ENCODE measurements around the gene OCIAD1. TPM values are rescaled to one million over a fixed set of nuclear protein-coding genes. Genes with fewer than 3 reads are reported as not detected.

The OCIAD1 gene
- total and polyA plus RNA-seq, 10 of the 15 experiments (the other 5 are each of a cell fraction or from before 2014, with no cell fraction given), result 89.1 to 196 (median 136) TPM

- CTCF ChIA-PET, result no interaction called here
- intact Hi-C loops (cut with micrococcal nuclease; ENCODE audit: unreplicated experiment) (no loop called here), in situ Hi-C loops (cut with MboI) (no loop called here)
- H3K9me3 ChIP-seq (replicated peaks; ENCODE audit: control insufficient read depth, insufficient read depth, low read length), result no peaks in the 10 kb centered on the region
- H3K27me3 ChIP-seq (replicated peaks in 1 of 2; ENCODE audit: control insufficient read depth in 2 of 2, insufficient read depth in 2 of 2, low read length in 1 of 2), result no peaks in the 10 kb centered on the region
- H3K4me3 ChIP-seq, result no peak overlapping the region
- no peak for DNase-seq (ENCODE audit: low read depth, low spot score)
- no peak overlapping the region for H3K4me2 ChIP-seq (ENCODE audit: control insufficient read depth, insufficient read depth)
- no peak for FAIRE-seq
- no peak overlapping the region for H3K27ac ChIP-seq (ENCODE audit: control insufficient read depth, insufficient read depth)
- 100% methylated on average over 3 of the region's 3 CpGs for whole genome bisulfite sequencing (ENCODE audit: insufficient coverage, insufficient replicate concordance, low lambda C conversion rate, missing lambda C conversion rate)
- H3K36me3 ChIP-seq (ENCODE audit: control insufficient read depth in 2 of 2, insufficient read depth in 2 of 2, low read length in 1 of 2), result peaks cover 2 to 4% of the 10 kb centered on the region in 2 experiments; a peak in 3 of 4 replicates
- H3K9ac ChIP-seq (ENCODE audit: control insufficient read depth, insufficient read depth, low read length), result no peak overlapping the region
- no peak for ATAC-seq
- TF ChIP-seq SRF (IDR thresholded peaks at IDR 0.05; ENCODE audit: low read depth in 2 of 2, low read length in 2 of 2) (no peak), GABPA (IDR thresholded peaks at IDR 0.05; ENCODE audit: low read depth) (no peak), NFXL1 (IDR thresholded peaks at IDR 0.05; ENCODE audit: borderline replicate concordance) (no peak), E2F8 (IDR thresholded peaks at IDR 0.05; ENCODE audit: low read depth, partially characterized antibody) (no peak), CREM (IDR thresholded peaks at IDR 0.05; ENCODE audit: low read depth) (no peak), RAD21 (IDR thresholded peaks at IDR 0.05; ENCODE audit: insufficient read depth, low read depth, low read length) (0 out of 2 replicates have a peak, but pooled peaks have one; percentile 18), IRF4 (IDR thresholded peaks at IDR 0.05; ENCODE audit: low read depth, low read length) (no peak), CTCF (IDR thresholded peaks at IDR 0.05 in 2 of 3, conservative IDR thresholded peaks at IDR 0.05 in 1 of 3; ENCODE audit: control insufficient read depth in 2 of 3, extremely low read depth in 1 of 3, insufficient read depth in 1 of 3, low read depth in 3 of 3, low read length in 3 of 3) (0 out of 6 replicates have a peak, but pooled peaks of 1 of the 3 experiments have one; percentile 15), SPI1 (IDR thresholded peaks at IDR 0.05; ENCODE audit: borderline replicate concordance, insufficient read depth, low read depth, low read length) (no peak)
- SMC1A ChIA-PET (ENCODE audit: uncharacterized antibody, unreplicated experiment), result interaction anchor here (1.3 to 2.8 kb wide), 2 partner anchors 116 to 319 kb away, joined by 3 to 9 read pairs; partner anchors contain the start of gene FRYL
- no peak overlapping the region for H2AFZ ChIP-seq (ENCODE audit: control insufficient read depth, low read depth, low read length)
- no TSS peak for BruUV-seq (replicated peaks)
- no peaks in the 10 kb centered on the region for H3K4me1 ChIP-seq (ENCODE audit: control insufficient read depth, insufficient read depth, low read length)
- no peaks in the 10 kb centered on the region for H3K79me2 ChIP-seq (ENCODE audit: control insufficient read depth, insufficient read depth, low read length)
- POLR2A ChIA-PET, result interaction anchor here (1.0 kb wide), 1 partner anchor 291 kb away, joined by 3 read pairs; no protein-coding TSS in a partner anchor
- RAD21 ChIA-PET (ENCODE audit: unreplicated experiment), result interaction anchor here (0.5 to 1.0 kb wide), 2 partner anchors 118 to 317 kb away, joined by 3 read pairs; no protein-coding TSS in a partner anchor
- H4K20me1 ChIP-seq (ENCODE audit: control insufficient read depth, insufficient read depth), result no peaks in the 10 kb centered on the region
Observed at GRCh38 chr4:48896845-48897244, 66.0 kb downstream of the OCIAD1 start.

Measured in GM12878 (cell line).